Posterior vena cava (tissue), 2 donors: ENCODE results near the gene SPDYE4. TPM values are rescaled to one million over a fixed set of nuclear protein-coding genes. Genes with fewer than 3 reads are reported as not detected.
"Not testable (repeated sequence)": the region's sequence is repeated elsewhere in the genome, so short reads cannot be mapped to it uniquely, and the experiment has no call there.

ENCODE experiments used
- DNase-seq: peaks from one replicate; pipeline ENCODE4 v3.0.0-alpha.2; 2020; ENCODE audit warnings: low spot score
- intact Hi-C, 2 donors: fragments of 100-400 bp; cut with DNase I; formaldehyde crosslinking; loops; one replicate each; pipeline versions ENCODE4 v1.14.1 to v1.14.2; 2022 to 2023
- long read RNA-seq, 2 donors: library from polyadenylated mRNA; unstranded; transcript quantifications; one replicate each; pipeline ENCODE4 v2.0.0, GENCODE V29; 2020 to 2021
- total RNA-seq, 2 donors: library from RNA; stranded (reverse); fragmentation: NEBNext Ultra II Directional; extraction: Animal tissue kit (Norgen Biotek cat#: 25700); gene quantifications; one replicate each; pipeline ENCODE4 v1.2.1, GENCODE V29; 2021
- donor health status: DM: yes; HTN: yes; CAD: no.
- donor health status: DM: yes; HTN: yes; CAD: no.

Gene SPDYE4
- total RNA-seq = not detected
- long read RNA-seq, donor 1 = 0 reads
- long read RNA-seq, donor 2 = 0 reads

DNA sequence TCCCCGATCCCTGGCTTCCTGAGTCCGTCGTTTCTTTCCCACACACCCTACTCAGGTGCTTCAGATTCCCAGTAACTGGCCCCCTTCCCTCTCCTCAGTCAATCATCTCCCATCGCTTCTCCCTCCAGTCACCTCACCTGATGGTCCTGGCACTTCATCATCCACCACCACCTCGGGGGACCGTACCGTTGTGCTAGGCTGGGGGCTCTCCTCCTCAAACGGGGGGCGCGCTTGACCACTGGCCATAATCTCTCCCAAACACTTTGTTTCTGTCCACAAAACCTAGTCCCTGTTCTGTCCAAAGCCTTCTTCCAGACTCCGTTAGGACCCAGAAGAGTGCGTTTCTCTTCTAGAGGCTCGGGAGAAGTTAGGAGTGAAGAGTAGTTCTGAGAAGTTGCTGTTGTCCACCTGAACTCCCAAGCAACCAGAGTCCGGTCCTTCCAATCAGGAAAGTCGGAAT is at the start of gene SPDYE4:
Gene SPDYE4 (minus strand): TSS at position 410 of the 460 bp plus-strand sequence. CDS start 164 bp downstream, at position 246.
- DNase-seq = no peak
- intact Hi-C loops = no loop called here

GRCh38 chr17:8806926-8807550 is 48.7 kb upstream of the SPDYE4 start:
- DNase-seq = no peak
- intact Hi-C loops = no loop called here

DNA sequence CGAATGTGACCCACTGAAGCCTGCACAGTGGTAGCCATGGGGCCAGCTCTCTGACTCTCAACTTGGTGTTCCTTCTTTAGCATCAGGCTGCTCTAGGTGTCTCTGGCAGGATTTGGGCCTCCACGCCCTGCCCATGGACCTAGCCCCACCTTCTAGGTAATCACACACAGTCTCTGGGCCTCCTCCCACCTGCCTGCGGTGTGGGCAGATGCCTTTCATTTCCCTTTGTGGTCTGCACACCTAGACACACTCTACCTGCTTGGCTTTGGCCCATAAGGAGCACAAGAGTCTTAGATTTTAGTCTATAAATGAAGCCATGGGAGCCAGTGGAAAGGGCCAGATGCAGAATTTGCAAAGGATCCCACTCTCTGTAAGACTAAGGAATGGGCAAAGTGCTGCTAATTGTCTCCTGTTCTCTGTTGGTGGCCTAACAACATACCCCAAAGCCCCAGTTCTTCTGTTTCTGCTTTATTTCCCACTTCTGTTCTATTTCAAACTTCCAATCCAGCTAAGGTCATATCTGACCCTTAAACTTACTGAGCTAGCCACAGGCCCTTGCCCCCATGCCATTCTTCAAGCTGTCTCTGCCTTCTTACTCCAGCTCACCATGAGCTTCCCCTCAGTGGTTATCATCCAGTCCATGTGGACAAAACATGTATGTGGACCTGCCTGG is 48.0 kb upstream of the SPDYE4 start:
- intact Hi-C loops = no loop called here
- DNase-seq = no peak

- intact Hi-C loops, DNase-seq: not testable (repeated sequence)
Measured at GRCh38 chr17:8805396-8805795, 47.0 kb upstream of the SPDYE4 start.

DNA sequence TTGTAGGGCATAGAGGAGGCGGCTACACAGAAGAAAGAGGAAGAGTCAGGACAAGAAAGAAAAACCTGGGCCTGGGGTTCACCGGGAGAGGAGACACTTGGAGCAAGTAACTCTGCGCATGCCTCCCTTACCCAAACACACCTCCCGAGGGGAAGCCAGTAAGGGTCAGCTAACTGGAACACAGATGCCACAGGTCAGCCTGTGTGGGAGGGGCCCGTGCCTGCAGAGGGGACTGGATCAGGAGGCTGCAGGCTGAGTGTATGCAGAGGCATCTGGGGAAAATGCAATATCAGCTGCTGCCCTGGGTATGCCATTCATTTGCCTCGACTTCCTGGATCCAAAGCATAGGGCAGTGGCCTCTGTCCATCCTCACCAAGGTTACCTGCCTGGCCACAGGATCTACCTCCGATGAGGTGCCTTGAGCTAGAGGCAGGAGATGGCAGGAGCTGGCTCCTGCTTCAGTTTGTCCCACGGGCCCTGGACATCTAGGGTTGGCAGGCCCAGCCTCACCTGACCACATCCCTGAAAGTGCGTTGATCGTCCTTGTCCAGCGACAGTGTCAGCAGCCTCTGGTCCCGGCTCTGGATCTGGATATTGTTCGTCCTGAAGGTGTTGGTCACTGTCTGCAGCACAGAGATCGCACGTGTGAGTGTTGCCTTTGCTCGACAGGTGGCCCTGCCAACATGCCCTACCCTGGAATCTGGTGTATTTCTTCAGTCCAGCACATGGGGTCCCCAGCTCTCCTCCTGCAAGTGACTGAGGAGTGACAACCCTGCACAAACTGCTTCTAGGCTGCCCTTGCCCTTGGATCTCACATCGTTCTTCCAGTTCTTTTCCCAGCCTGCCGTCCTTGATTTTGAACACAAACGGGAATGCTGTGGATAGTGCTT is 45.4 kb upstream of the SPDYE4 start:
- intact Hi-C loops = no loop called here
- DNase-seq = no peak

- intact Hi-C loops = no loop called here
- DNase-seq = no peak
Measured at GRCh38 chr17:8801135-8801840, 42.9 kb upstream of the SPDYE4 start.

GRCh38 chr17:8800656-8801055 is 42.3 kb upstream of the SPDYE4 start:
- intact Hi-C loops = no loop called here
- DNase-seq = no peak

DNA sequence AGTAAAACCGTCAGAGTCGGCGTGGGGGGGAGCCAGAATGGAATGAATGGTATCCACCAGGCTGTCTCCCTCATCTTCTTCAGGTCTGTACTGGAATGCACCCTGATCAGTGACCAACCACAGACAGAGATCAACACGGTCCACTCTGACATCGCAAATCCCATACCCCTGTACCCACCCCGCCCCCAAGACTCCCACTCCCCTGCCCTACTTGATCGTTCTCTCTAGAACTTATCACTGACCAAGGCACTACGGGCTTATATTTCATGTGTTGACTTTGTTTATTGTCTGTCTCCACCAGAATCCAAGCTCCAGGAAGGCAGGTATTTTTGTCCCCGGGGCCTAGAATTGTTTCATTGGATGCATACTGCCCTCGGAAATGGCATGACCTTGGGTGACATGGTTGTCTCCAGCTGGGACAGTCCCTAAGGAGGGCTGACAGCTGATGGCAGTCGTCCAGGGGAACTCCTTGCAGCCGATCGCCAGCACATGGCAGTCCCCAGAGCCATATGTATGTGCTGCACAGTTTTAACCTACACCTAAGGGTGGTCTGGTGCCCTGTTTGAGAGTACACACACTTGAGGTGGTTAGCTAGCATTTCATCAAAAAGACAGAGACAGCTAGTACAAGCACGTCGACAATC is 41.3 kb upstream of the SPDYE4 start:
- intact Hi-C loops = no loop called here
- no peak for DNase-seq

DNA sequence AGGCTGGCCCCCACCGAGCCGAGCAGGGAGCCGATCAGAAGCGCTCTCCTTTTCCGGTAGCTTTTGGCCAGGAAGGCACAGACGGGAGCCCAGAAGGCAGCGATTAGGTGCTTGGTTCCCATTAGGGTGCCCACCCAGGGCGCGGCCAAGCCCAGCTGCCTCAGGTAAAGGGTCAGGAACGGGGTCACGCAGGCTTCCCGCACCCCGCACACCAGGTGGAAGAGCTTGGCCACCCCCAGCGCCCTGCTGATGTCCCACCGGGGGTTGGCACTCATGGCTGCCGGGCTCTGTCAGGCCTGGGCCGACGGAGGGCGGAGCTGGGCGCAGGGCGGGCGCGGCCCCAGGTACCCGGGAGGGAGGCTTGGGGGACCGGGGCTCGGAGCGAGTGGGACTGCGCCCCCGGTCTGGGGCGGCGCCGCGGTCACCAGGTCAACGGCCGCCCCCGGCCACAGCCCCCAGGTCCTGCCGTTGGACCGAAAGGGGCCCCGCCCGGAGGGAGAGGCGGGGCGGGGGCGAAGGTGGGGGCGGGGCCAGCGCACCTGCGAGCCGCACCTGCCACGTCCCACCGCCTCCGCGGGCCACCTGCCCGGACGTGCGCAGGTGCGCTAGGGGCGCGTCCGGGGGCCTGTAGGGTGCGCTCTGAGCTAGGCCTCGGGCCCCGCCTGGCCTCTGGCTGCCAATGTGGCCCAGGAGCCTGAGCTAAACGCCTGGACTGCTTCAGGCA is 40.7 kb upstream of the SPDYE4 start, which contains the start of gene MFSD6L:
Gene MFSD6L (minus strand): TSS at position 520 of the 724 bp plus-strand sequence. CDS start 245 bp downstream, at position 275.
- intact Hi-C loops = no loop called here
- no peak for DNase-seq

DNA sequence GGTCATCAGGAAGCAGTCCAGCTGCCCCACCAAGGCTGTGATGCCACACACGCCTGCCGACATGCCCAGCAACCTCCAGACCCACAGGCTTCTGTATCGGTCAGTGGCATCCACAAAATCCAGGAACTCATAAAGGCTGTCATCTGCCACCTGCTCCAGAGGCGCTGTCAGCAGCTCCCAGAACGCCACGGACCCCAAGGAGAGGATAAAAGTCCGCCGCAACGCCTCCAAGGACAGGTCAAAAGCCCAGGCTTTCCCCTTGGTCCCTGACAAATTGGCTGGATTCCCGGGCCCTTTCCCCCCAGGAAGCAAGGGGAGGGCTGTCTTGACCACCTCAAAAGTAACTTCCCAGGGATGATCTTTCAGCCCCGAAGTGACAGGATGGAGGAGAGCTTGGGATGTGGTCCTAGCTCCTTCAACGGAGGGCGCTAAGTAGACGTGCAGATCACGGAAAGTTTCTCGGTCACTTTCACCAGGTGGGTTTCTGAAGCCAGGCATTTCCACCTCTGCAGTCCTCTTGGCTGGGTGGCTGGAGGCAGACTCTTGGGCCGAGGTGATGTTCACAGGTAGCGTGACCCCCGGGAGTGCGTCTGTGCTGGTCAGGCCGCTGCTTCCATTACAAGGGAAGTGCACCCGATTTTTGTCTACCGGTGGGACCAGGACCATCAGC is 40.0 kb upstream of the SPDYE4 start:
- no peak for DNase-seq
- intact Hi-C loops = no loop called here

DNA sequence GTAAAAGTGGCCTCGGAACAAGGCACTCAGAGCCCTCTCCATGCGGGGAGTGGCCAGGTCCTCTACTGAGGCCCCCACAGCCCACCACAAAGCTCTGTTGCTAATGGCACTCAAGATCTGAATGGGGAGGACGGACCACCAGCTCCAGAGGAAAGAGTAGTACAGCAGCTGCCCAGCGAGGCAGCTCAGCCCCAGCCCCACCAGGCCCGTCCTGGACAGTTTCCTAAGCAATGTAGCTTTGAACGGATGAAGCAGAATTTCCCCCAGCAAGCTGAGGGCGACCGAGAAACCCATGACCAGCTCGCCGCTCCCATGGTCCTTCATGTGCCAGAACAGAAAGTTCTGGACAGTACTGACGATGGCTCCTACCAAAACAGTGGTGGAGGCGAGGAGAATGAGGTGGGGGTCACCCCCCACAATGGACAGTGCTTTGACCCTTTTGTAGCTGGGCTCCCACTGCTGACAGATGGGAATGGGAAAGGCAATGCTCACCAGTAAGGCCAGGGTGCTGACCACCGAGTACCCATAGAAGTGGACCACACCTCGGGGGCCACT is 39.4 kb upstream of the SPDYE4 start:
- no peak for DNase-seq
- intact Hi-C loops = no loop called here

- intact Hi-C loops = no loop called here
Measured at GRCh38 chr17:8794636-8795035, 36.3 kb upstream of the SPDYE4 start.

GRCh38 chr17:8793649-8794048 is 35.3 kb upstream of the SPDYE4 start:
- intact Hi-C loops = no loop called here
- DNase-seq = no peak

More at GRCh38 chr17:8794636-8795035, 36.3 kb upstream of the SPDYE4 start:
- DNase-seq = no peak

DNA sequence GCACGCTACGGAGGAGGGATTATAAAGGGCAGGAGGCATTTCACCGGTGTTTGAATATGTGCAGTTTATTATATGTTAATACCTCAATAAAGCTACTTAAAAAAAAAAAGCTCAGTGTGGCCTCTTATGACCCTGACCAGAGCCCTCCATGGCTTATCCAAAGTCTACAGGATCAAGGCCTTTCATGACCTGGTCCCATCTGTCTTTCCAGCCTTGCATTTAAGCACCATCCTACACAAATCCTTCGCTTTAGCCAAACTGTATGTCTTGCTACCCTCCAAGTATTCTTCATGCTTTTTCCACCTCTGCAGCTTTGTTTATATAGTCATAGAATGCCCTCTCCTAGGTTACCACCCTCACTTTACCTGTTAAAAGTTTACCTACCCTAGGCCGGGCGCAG is 34.3 kb upstream of the SPDYE4 start:
- DNase-seq = no peak
- intact Hi-C loops = no loop called here

DNA sequence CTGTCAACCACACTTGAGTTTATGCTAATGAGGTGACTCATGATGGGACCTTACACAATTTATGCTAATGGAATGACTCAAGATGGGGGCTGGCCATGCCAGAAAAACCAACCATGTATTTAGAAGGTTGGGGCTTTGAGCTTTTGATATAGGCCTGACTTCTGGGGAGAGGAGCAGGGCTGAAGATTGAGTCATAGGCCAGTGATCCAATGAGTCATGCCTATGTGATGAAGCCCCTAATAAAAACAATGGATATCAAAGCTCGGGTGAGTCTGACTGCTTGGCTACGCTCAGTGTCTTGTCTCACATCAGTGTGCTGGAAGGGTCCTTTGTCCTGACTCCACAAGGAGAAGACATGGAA is 33.5 kb upstream of the SPDYE4 start:
- intact Hi-C loops = no loop called here
- no peak for DNase-seq

- intact Hi-C loops = no loop called here
- DNase-seq = no peak
Measured at GRCh38 chr17:8791248-8791909, 33.0 kb upstream of the SPDYE4 start.

DNA sequence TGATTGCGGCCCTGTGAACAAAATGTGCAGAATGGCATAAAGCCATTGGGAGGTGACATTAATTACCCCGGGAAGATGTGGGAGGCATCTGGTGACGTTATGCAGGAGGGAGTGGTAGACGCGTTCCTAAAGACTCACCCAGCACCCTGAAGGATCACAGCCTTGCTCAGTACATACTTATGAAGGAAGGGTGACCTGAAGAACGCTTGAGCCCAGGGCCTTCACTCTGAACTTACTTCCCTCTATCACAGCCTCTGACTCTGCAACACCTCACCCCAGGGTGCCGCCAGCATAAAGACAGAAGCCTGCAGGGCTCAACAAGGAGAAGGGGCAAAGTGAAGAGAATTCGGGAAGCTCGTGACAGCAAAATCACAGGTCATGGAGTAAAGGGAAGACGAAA is 31.4 kb upstream of the SPDYE4 start:
- intact Hi-C loops = loop anchor here in 1 of 2 donors (5.0 kb wide), 1 partner anchor 377 kb away; no protein-coding TSS in a partner anchor
- DNase-seq = no peak
